GM12873 (cell line): ENCODE measurements around the gene TMX2.

Experiments
- TF ChIP-seq, protein P1 (sequence below): IDR thresholded peaks from 2 replicates; pipeline ENCODE4 v1.5.1; 2012; ENCODE audit warnings: low read depth, mild to moderate bottlenecking, moderate library complexity, low read length, control low read depth; ENCODE audit not compliant: insufficient read depth; ENCODE audit errors: missing control alignments

Gene TMX2

GRCh38 chr11:57703341-57703740, 9.1 kb upstream of the TMX2 start:
- TF ChIP-seq, protein P1, sequence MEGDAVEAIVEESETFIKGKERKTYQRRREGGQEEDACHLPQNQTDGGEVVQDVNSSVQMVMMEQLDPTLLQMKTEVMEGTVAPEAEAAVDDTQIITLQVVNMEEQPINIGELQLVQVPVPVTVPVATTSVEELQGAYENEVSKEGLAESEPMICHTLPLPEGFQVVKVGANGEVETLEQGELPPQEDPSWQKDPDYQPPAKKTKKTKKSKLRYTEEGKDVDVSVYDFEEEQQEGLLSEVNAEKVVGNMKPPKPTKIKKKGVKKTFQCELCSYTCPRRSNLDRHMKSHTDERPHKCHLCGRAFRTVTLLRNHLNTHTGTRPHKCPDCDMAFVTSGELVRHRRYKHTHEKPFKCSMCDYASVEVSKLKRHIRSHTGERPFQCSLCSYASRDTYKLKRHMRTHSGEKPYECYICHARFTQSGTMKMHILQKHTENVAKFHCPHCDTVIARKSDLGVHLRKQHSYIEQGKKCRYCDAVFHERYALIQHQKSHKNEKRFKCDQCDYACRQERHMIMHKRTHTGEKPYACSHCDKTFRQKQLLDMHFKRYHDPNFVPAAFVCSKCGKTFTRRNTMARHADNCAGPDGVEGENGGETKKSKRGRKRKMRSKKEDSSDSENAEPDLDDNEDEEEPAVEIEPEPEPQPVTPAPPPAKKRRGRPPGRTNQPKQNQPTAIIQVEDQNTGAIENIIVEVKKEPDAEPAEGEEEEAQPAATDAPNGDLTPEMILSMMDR = no peak

GRCh38 chr11:57704932-57705331, 7.5 kb upstream of the TMX2 start:
- TF ChIP-seq, protein P1 = no peak

GRCh38 chr11:57709802-57710367, 2.5 kb upstream of the TMX2 start:
- TF ChIP-seq, protein P1 = no peak

DNA sequence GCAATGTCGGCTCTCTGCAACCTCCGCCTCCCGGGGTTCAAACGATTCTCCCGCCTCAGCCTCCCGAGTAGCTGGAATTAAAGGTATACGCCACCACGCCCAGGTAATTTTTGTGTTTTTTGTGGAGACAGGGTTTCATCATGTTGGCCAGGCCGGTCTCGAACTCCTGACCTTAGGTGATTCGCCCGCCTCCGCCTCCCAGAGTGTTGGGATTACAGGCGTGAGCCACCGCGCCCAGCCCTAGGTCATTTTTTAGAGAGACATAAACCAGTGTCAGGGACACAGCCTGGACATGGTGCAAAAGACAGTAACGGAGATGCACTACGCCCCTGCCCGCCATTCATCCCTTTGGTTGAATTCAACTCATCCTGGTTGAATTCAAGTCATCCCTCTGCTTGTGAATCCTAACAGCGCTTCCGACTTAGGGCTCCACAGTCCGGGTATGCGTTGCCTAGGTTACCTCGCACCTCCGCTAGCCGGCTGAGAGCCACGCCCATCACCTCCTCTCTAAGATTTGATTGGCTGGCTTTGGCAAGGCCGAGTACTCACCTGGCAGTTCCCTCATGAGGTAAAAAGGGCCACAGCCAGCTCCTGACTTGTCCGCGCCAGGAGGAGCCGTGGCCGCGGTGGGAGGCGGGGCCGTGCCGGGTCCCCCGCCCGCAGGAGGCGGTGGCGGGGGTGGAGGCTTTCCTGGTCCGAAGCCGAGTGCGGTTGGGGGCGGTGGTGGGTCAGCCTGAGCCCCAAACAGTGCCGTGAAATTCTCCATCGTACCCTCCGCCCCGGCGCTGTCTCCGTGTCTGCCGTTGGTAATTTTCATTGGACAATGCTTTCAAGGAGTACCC, 758 bp upstream of the TMX2 start, which contains the start of gene MED19:
TSS of gene MED19 (minus strand) at position 802 of the 842 bp plus-strand sequence. CDS start at position 766, 36 bp downstream.
- TF ChIP-seq, protein P1 = no peak

DNA sequence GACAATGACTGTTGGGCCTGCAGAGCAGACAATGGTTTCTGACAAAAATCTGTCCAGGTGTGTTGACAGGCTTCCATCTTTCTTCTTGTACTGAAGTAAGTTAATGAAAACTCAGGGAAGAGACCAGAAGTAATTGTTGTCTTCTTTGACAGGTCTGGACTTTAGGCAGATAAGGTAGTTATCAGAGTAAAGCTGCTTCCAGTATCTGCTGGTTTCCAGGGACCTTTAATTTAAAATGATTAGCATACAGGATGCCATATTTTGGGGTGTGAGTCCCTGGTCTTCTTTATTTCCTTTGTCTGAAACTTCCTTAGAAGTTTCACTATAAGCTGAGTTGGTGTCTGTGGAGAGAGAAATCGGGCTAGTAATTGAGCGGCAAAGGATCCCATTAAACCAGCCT, 1.4 kb downstream of the TMX2 start:
- TF ChIP-seq, protein P1 = no peak

- TF ChIP-seq, protein P1 = no peak
Measured at GRCh38 chr11:57727185-57727584, 14.8 kb downstream of the TMX2 start.

DNA sequence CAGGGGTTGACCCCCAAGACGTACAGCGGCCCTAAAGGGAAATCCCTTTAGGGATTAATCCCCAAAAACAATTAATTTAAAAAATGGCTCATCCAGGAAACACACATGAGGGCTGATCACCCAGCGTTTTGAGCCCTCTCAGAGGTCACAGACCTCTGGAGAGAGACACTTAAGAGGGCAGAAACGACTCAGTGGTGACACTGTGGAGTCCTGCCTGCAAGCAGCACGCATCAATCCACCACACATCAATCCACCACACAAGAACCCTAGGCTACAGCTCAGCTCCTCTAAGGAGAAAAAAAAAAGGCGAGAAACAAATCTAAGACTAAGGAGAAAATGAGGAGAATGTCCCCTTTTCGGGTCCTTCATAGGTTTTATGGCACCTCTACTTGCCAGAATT, 16.4 kb downstream of the TMX2 start:
- TF ChIP-seq, protein P1 = no peak
